Right atrium auricular region (tissue), 2 donors: ENCODE results near the gene RPL18. TPM values are rescaled to one million over a fixed set of nuclear protein-coding genes. Genes with fewer than 3 reads are reported as not detected.
A peak's percentile ranks its signal among the peaks of the same experiment; 100 is the strongest.
"Not testable (repeated sequence)": the region's sequence is repeated elsewhere in the genome, so short reads cannot be mapped to it uniquely, and the experiment has no call there.

Experiments used
- DNase-seq: peaks from one replicate; pipeline ENCODE4 v3.0.0-alpha.2; 2019; ENCODE audit warnings: low spot score
- H3K27ac ChIP-seq, 2 donors: fragments of 200-600 bp; sonication (generic); 1 replicate in 1 of 2; 2 replicates in 1 of 2; pipeline ENCODE4 v1.5.1; 2016 to 2019
- H3K27me3 ChIP-seq, 2 donors: fragments of 200-600 bp; sonication (generic); one replicate each; pipeline versions ENCODE4 v1.5.1 to v1.6.0; 2017 to 2019
- H3K36me3 ChIP-seq: fragments of 200-600 bp; sonication (generic); one replicate; pipeline ENCODE4 v1.5.1; 2016
- H3K4me1 ChIP-seq, 2 donors: fragments of 200-600 bp; sonication (generic); one replicate each; pipeline versions ENCODE4 v1.5.1 to v1.6.0; 2017 to 2019
- H3K4me3 ChIP-seq, 2 donors: fragments of 200-600 bp; sonication (generic); 1 replicate in 1 of 2; 2 replicates in 1 of 2; pipeline ENCODE4 v1.5.1; 2017 to 2019; ENCODE audit warnings: mild to moderate bottlenecking in 1 of 2, moderate library complexity in 1 of 2
- H3K9me3 ChIP-seq, 2 donors: fragments of 200-600 bp; sonication (generic); one replicate each; pipeline ENCODE4 v1.5.1; 2019
- CTCF ChIP-seq, 2 donors: fragments of 200-600 bp; sonication (generic); IDR thresholded peaks; one replicate each; pipeline ENCODE4 v1.5.1; 2019; ENCODE audit warnings: antibody characterized with exemption in 2 of 2
- total RNA-seq, 2 donors: library from RNA; depleted of rRNA; stranded (reverse); fragments of >200 nt; gene quantifications; one replicate each; pipeline ENCODE4 v1.1.0, GENCODE V29; 2016

RPL18 gene
- total RNA-seq, 2 donors from 2014 or later, result 846 to 1,334 TPM

- Histone ChIP-seq H3K4me3 (no peak overlapping the region), H3K4me1 (peaks cover 0 to 4% of the 10 kb centered on the region in 2 donors), H3K9me3 (no peaks in the 10 kb centered on the region), H3K27me3 (no peaks in the 10 kb centered on the region), H3K36me3 (no peaks in the 10 kb centered on the region), H3K27ac (no peak overlapping the region)
- DNase-seq, result no peak
- TF ChIP-seq CTCF (IDR thresholded peaks at IDR 0.05), result no peak
Observed at GRCh38 chr19:48578891-48579290, 40.1 kb downstream of the RPL18 start.

GRCh38 chr19:48577908-48578307, 41.1 kb downstream of the RPL18 start:
- DNase-seq, H3K9me3 ChIP-seq, H3K4me1 ChIP-seq, H3K36me3 ChIP-seq, H3K4me3 ChIP-seq, H3K27me3 ChIP-seq, H3K27ac ChIP-seq: not testable (repeated sequence)

- Histone ChIP-seq H3K27me3 (no peaks in the 10 kb centered on the region), H3K4me3 (no peak overlapping the region), H3K36me3 (no peaks in the 10 kb centered on the region), H3K27ac (no peak overlapping the region), H3K4me1 (no peaks in the 10 kb centered on the region), H3K9me3 (no peaks in the 10 kb centered on the region)
- TF ChIP-seq CTCF (IDR thresholded peaks at IDR 0.05), result no peak
- no peak for DNase-seq
Observed at GRCh38 chr19:48575931-48576622, 42.9 kb downstream of the RPL18 start.

- no peak for DNase-seq
- peak overlapping the region; percentile 14 to 77 for H3K27ac ChIP-seq
- H3K27me3 ChIP-seq, result no peaks in the 10 kb centered on the region
- H3K4me3 ChIP-seq, result no peak overlapping the region
- no peaks in the 10 kb centered on the region for H3K36me3 ChIP-seq
- TF ChIP-seq CTCF (IDR thresholded peaks at IDR 0.05), result no peak
- H3K4me1 ChIP-seq, result peaks cover 0 to 5% of the 10 kb centered on the region in 2 donors
- H3K9me3 ChIP-seq, result no peaks in the 10 kb centered on the region
Observed at GRCh38 chr19:48573163-48573505, 45.8 kb downstream of the RPL18 start.

GRCh38 chr19:48571378-48572162, 47.4 kb downstream of the RPL18 start:
- DNase-seq, result no peak
- no peak for TF ChIP-seq CTCF (IDR thresholded peaks at IDR 0.05)
- no peaks in the 10 kb centered on the region for H3K36me3 ChIP-seq
- no peaks in the 10 kb centered on the region for H3K27me3 ChIP-seq
- H3K9me3 ChIP-seq, result no peaks in the 10 kb centered on the region
- H3K27ac ChIP-seq, result peak overlapping the region in 1 of 2 donors; percentile 23
- H3K4me3 ChIP-seq, result no peak overlapping the region
- peaks cover 0 to 14% of the 10 kb centered on the region in 2 donors for H3K4me1 ChIP-seq

- TF ChIP-seq CTCF (IDR thresholded peaks at IDR 0.05), result no peak
- no peaks in the 10 kb centered on the region for H3K27me3 ChIP-seq
- H3K9me3 ChIP-seq, result no peaks in the 10 kb centered on the region
- DNase-seq, result no peak
- no peaks in the 10 kb centered on the region for H3K36me3 ChIP-seq
- peaks cover 0 to 14% of the 10 kb centered on the region in 2 donors for H3K4me1 ChIP-seq
- no peak overlapping the region for H3K4me3 ChIP-seq
- H3K27ac ChIP-seq, result no peak overlapping the region
Observed at GRCh38 chr19:48569814-48570213, 49.2 kb downstream of the RPL18 start.
